Ishikawa (cell line): Measurements from ENCODE around the gene TMEM212.

ENCODE experiments used
- CEBPB ChIP-seq: IDR thresholded peaks from 2 replicates; pipeline ENCODE4 v1.6.1; 2012
- CREB1 ChIP-seq: IDR thresholded peaks from 2 replicates; pipeline ENCODE4 v1.6.1; 2012; ENCODE audit warnings: low read depth
- EGR1 ChIP-seq: IDR thresholded peaks from 2 replicates; pipeline ENCODE4 v1.6.1; 2012
- EP300 ChIP-seq: IDR thresholded peaks from 2 replicates; pipeline ENCODE4 v1.6.1; 2012; ENCODE audit warnings: borderline replicate concordance
- FOXM1 ChIP-seq: IDR thresholded peaks from 2 replicates; pipeline ENCODE4 v1.6.1; 2012; ENCODE audit warnings: low read depth, borderline replicate concordance
- RAD21 ChIP-seq: IDR thresholded peaks from 2 replicates; pipeline ENCODE4 v1.6.1; 2012; ENCODE audit warnings: low read depth
- TAF1 ChIP-seq: IDR thresholded peaks from 2 replicates; pipeline ENCODE4 v1.6.1; 2012; ENCODE audit warnings: low read depth, mild to moderate bottlenecking
- TEAD4 ChIP-seq: IDR thresholded peaks from 2 replicates; pipeline ENCODE4 v1.6.1; 2012
- YY1 ChIP-seq: IDR thresholded peaks from 2 replicates; pipeline ENCODE4 v1.6.1; 2012; ENCODE audit warnings: low read depth
- ZBTB7A ChIP-seq: IDR thresholded peaks from 2 replicates; pipeline ENCODE4 v1.6.1; 2012; ENCODE audit warnings: low read depth
- TF ChIP-seq, protein P1 (sequence below): IDR thresholded peaks from 2 replicates; pipeline ENCODE4 v1.6.1; 2012; ENCODE audit warnings: low read depth, mild to moderate bottlenecking
- TF ChIP-seq, protein P2 (sequence below): IDR thresholded peaks from 2 replicates; pipeline ENCODE4 v1.6.1; 2012
- TF ChIP-seq, protein P3 (sequence below): IDR thresholded peaks from 2 replicates; pipeline ENCODE4 v1.6.1; 2012

DNA sequence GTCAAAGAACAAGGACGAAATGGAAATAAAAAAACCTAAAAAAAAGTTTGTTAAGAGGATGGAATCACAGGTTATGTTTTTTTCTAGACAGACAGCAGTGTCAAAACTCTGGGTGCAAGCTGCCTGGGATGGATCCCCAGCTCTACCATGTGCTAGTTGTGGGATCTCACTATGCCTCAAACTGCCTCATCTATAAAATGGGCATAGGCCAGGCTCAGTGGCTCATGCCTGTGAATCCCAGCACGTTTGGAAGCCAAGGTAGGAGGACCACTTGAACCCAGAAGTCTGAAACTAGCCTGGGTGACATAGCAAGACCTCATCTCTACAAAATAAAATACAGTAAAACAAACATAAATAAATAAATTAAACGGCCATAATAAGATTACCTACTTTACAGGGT lies 37.5 kb upstream of the TMEM212 start:
- TF ChIP-seq EP300 (no peak), ZBTB7A (no peak), RAD21 (no peak), TAF1 (no peak), CREB1 (no peak), YY1 (no peak), CEBPB (no peak), TEAD4 (no peak), EGR1 (no peak), FOXM1 (no peak)
- TF ChIP-seq, protein P1, sequence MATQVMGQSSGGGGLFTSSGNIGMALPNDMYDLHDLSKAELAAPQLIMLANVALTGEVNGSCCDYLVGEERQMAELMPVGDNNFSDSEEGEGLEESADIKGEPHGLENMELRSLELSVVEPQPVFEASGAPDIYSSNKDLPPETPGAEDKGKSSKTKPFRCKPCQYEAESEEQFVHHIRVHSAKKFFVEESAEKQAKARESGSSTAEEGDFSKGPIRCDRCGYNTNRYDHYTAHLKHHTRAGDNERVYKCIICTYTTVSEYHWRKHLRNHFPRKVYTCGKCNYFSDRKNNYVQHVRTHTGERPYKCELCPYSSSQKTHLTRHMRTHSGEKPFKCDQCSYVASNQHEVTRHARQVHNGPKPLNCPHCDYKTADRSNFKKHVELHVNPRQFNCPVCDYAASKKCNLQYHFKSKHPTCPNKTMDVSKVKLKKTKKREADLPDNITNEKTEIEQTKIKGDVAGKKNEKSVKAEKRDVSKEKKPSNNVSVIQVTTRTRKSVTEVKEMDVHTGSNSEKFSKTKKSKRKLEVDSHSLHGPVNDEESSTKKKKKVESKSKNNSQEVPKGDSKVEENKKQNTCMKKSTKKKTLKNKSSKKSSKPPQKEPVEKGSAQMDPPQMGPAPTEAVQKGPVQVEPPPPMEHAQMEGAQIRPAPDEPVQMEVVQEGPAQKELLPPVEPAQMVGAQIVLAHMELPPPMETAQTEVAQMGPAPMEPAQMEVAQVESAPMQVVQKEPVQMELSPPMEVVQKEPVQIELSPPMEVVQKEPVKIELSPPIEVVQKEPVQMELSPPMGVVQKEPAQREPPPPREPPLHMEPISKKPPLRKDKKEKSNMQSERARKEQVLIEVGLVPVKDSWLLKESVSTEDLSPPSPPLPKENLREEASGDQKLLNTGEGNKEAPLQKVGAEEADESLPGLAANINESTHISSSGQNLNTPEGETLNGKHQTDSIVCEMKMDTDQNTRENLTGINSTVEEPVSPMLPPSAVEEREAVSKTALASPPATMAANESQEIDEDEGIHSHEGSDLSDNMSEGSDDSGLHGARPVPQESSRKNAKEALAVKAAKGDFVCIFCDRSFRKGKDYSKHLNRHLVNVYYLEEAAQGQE = no peak
- TF ChIP-seq, protein P2, sequence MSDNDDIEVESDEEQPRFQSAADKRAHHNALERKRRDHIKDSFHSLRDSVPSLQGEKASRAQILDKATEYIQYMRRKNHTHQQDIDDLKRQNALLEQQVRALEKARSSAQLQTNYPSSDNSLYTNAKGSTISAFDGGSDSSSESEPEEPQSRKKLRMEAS = no peak
- TF ChIP-seq, protein P3, sequence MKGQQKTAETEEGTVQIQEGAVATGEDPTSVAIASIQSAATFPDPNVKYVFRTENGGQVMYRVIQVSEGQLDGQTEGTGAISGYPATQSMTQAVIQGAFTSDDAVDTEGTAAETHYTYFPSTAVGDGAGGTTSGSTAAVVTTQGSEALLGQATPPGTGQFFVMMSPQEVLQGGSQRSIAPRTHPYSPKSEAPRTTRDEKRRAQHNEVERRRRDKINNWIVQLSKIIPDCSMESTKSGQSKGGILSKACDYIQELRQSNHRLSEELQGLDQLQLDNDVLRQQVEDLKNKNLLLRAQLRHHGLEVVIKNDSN = no peak
